NCI-H345 treated with DMSO at 0.1 percent for 48 hours (cell line): ENCODE data around the gene SLC36A2.
A peak's percentile ranks its signal among the peaks of the same experiment; 100 is the strongest.
"Not testable (repeated sequence)": the region's sequence is repeated elsewhere in the genome, so short reads cannot be mapped to it uniquely, and the experiment has no call there.

Source experiments
- DNase-seq: peaks from one replicate; lab custom pipeline; 2025; ENCODE audit not compliant: unreplicated experiment; lab: John Stamatoyannopoulos, UW

SLC36A2 gene

DNA sequence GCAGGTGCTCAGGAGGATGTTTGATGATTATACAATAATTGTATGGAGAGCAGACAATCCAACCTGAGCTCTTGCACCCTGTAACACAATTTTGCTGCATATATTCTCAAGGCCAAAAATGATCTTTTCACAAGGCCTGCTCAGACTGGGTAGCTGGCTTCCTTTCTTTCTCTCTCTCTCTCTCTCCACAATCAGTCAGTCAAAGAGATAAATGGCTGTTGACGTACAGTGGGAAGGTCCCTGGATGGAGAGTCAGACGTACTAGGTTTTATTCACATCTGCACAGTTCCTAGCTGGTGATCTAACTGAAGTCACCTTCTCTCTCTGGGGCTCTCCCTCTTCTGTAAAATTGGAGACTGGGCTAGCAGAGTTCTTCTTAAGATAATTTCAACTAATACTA lies 19.8 kb downstream of the SLC36A2 start:
- no peak for DNase-seq

DNA sequence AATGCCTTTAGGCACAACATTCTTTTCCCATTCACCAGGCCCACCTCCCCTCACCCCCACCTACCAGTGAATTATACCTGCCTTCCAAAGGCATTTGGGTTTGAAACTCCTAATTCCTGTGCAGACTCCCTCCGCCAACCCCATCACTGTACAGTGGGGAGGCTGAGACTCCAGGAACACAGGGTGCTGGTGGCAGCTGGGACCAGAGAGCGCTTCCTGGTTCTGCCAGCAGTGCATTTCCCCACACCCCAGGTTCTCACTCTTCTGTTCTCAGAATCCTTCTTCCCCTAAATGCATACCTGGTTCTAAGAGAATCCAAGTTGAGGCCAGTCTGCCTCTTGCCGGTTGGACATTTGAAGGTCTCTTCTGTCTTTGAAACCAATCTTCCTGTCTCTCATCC lies 21.1 kb downstream of the SLC36A2 start:
- no peak for DNase-seq

DNA sequence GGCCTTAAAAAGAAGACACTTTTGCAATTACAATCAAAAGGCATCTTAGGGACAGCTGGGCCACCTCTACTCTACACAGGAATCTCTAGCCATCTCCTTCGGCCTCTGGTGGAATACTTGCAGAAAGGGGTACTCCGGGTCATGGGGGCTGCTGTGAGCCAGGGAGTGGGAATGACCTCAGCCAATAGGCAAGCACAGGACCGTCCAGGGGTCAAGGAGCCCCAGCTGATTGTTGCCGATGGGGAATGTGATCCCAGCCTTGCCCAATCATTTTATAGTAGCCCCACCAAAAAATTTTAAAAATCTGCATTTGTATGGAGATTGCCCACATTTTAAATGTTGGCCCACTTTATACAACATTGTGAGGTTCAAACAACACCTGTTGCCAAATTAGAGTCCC lies 26.9 kb downstream of the SLC36A2 start:
- no peak for DNase-seq

DNA sequence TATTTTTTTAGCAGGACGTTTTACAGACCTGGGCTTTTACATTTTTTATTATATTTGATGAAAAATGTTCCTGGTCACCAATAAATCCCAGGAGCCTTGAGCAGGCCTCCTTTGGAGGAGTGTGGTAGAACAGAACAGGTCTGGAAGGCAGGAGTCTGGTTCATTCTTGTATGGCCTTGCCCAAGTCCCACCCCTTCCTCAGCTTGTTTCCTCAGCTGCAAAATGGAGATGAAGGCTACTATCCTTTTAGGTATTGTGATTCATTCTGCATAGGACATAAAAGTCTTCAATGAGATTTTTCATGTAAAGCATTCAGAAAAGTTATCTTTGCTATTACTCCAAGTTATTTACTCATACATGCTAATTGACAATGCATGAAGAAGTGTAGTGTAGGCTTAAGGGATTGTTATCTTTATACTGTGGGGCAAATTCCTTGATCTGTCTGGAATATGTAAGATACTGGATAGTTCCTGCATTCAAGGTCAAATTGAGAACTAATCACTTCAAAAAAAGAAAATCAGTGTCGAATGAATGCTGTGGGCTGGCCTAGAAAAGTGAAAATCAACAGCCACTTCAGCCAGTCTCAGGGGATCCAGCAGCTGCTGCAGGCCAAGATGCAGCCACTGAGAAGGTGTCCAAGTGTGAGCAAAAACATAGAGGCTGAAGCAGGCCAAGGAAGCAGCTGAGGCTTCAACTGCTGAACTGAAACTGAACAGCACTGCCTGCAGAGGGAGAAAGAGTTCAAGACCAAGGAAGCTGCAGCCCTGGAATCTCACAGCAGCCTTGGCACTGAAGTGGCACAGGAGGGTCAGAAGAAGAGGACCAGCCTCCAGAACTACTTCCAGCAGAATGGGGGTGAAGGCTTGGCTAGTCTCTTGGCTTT lies 28.3 kb downstream of the SLC36A2 start:
- DNase-seq: peak; percentile 3

DNA sequence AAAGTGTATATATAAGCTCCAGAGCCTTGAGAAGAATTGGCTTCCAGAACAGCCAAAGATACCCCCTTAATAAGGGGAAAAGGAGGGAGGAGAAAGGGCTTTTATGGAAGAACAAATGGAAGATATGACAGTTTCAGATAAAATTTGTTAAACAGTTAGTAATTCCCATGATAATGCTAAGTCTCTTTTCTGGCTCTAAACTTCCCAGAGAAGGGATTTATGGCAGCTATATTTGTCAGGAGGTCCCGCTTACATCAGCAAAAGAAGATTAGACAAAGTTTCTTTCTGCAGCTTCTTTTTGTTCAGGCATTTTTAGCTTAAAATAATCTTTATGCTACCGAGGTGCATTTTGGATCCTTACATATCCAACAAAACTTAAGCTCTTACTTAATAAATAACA lies 29.5 kb downstream of the SLC36A2 start:
- DNase-seq: no peak

DNA sequence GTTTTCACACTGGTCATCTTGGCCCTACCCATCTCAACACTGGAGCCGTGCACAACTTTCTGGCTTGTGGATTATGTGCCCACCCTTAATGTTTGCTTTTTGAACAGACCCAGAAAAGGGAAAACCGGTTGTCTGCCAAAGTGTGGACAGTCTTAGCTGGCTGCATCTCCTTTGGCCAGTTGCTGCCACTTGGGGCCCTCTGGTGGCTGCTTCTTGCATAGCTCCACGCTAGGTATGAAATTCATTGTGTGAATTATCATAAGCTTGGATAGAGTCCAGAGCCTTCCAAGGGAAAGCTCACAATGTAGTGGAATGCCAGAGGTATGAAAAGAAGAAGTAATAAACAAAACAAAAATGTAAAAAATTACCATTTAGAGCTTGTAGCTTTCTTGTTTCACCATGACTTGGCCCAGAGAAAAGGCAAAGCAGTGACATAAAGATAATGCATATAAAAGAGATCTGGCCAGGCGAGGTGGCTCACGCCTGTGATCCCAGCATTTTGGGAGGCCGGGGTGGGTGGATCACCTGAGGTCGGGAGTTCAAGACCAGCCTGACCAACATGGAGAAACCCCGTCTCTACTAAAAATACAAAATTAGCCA lies 31.3 kb downstream of the SLC36A2 start:
- peak; percentile 49 for DNase-seq

- no peak for DNase-seq
Measured at GRCh38 chr5:151313357-151313756, 34.0 kb downstream of the SLC36A2 start.

DNA sequence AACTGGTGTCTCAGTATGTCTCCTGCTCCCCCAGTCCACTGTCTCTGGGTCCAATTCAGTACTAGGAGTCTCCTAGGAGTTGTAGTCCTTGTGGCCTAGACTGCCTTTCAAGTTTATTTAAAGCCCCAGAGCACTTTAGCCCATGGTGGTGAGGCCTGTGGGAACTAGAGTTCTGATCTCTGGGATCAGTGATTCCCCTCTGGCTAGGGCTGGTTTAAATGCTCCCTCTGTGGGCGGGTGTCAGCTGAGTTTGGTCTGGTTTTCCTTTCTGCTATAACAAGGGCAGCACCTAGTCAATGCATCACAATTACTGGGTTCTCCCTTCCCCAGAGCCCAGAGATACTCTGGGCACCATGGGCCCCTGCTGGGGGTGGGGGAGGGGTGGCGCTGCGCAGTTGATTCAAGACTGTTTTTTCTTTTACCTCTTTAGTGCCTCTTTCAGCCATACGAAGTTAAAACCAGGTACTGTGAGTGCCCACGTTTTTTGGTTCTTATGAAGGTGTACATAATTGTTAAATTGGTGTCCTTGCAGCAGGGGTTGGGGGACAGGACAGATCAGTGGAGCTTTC lies 34.5 kb downstream of the SLC36A2 start:
- no peak for DNase-seq

GRCh38 chr5:151310932-151311331 lies 36.4 kb downstream of the SLC36A2 start:
- no peak for DNase-seq

DNA sequence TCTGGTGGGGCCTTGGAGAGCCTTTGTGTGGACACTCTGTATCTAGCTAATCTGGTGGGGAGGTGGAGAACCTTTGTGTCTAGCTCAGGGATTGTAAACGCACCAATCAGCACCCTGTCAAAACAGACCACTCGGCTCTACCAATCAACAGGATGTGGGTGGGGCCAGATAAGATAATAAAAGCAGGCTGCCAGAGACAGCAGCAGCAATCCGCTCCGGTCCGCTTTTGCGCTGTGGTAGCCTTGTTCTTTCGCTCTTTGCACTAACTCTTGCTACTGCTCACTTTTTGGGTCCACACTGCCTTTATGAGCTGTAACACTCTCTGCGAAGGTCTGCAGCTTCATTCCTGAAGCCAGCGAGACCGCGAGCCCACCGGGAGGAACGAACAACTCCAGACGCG lies 37.5 kb downstream of the SLC36A2 start:
- DNase-seq: not testable (repeated sequence)

DNA sequence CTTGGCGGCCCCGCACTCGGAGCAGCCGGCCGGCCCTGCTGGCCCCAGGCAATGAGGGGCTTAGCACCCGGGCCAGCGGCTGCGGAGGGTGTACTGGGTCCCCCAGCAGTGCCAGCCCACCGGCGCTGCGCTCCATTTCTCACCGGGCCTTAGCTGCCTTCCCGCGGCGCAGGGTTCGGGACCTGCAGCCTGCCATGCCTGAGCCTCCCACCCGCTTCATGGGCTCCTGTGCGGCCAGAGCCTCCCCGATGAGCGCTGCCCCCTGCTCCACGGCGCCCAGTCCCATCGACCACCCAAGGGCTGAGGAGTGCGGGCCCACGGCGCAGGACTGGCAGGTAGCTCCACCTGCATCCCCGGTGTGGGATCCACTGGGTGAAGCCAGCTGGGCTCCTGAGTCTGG lies 38.1 kb downstream of the SLC36A2 start:
- not testable (repeated sequence) for DNase-seq

- DNase-seq: no peak
Measured at GRCh38 chr5:151303666-151304065, 43.7 kb downstream of the SLC36A2 start, which contains the start of gene SLC36A3. Gene SLC36A3, minus strand, starts transcription at chr5:151303766. Its CDS starts 412 bp downstream, at chr5:151303354.

GRCh38 chr5:151298063-151298855 lies 49.1 kb downstream of the SLC36A2 start:
- DNase-seq: peak; percentile 5

GRCh38 chr5:151296974-151297373 lies 50.4 kb downstream of the SLC36A2 start:
- no peak for DNase-seq

DNA sequence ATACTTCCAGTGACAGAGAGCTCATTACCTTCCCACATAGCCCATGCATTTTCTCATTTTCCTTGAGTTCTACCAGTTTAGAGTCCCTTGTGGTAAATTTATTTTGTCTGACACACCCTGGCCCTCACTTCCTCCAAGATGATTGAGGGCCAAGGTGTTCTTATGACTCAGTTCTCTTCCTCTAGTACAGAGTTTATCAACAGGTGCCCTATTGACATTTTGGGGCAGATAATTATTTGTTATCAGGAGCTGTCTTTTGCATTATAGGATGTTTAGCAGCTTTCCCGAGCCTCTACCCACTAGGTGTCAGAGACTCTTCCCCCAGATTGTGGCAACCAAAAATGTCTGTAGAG lies 50.9 kb downstream of the SLC36A2 start:
- no peak for DNase-seq

DNA sequence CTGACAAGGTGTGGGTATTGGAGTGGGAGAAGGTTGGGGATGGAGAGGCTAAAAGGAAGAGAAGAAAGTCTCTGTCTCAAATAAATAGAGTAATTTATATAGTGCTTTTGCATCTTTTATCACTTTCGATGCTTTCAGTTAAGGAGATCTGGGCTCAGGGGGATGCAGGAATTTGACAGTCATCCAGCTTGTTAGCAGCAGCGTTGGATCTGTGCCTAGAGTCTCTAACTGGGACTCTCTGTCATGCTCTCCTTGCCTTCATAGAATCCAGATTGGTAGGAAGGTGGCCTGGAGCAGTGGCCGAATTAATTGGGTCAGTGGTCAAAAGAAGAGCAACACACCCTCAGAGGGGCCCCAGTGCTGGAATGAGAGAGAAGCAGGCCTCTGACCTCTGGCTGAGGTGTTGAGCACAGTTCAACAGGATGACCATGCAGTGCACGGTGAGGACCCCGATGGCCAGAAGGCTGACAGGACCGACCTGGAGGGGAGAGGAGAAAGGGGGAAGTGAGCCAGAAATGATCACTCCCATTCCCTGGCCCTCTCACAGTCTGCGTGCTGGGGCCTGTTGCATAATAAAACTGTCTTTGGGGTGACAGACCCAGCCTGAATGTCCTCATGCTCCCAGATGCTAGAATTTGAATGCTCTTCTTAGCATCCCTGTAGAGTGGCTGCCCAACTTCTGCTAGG lies 51.4 kb downstream of the SLC36A2 start:
- no peak for DNase-seq

GRCh38 chr5:151295138-151295537 lies 52.2 kb downstream of the SLC36A2 start:
- DNase-seq: no peak

GRCh38 chr5:151293624-151294023 lies 53.7 kb downstream of the SLC36A2 start:
- DNase-seq: no peak

DNA sequence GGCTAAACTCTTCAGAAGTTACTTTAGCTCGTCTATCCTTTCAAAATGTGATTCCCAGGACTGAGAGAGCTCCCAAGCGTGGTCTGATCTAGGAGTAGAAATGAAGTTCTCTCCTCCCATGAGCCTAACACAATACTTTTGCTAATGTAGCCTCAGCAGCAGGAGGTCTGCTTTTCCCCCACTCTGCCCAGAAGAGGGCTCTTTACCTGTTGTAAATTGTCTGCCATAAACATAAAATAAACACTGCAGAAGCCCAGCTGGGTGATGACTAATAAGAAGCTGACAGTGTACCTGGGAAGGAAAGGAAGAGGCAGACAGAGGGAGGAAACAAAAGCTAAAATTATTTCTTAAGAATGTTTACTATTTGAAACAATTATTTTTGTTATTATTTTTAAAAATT lies 59.2 kb downstream of the SLC36A2 start:
- peak; percentile 29 for DNase-seq

DNA sequence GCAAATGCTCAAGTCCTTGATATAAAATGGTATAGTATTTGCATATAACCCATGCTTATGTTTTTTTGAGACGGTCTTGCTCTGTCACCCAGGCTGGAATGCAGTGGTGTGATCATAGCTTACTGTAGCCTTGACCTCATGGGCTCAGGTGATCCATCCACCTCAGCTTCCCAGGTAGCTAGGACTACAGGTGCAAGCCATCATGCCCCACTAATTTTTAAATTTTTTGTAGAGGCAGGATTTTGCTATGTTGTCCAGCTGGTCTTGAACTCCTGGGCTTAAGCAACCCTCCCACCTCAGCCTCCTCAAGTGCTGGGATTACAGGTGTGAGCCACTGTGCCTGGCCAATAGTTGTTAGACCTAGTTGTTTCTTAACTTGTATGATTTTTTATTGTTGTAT lies 61.1 kb downstream of the SLC36A2 start:
- no peak for DNase-seq

- DNase-seq: no peak
Measured at GRCh38 chr5:151285683-151286082, 61.7 kb downstream of the SLC36A2 start.
